Measurements from ENCODE around the gene EXOC7.
A peak's percentile ranks its signal among the peaks of the same experiment; 100 is the strongest.

Gene EXOC7

GRCh38 chr17:76135810-76136188 is 32.2 kb upstream of the EXOC7 start:
- Histone ChIP-seq H3K27ac (no peak overlapping the region), H3K4me3 (ENCODE audit: low read depth, low read length) (no peak overlapping the region), H3K27me3 (ENCODE audit: insufficient read depth, low read depth, severe bottlenecking) (no peaks in the 10 kb centered on the region), H3K36me3 (no peaks in the 10 kb centered on the region), H3K9me3 (ENCODE audit: severe bottlenecking) (no peaks in the 10 kb centered on the region)
- TF ChIP-seq, protein P1, sequence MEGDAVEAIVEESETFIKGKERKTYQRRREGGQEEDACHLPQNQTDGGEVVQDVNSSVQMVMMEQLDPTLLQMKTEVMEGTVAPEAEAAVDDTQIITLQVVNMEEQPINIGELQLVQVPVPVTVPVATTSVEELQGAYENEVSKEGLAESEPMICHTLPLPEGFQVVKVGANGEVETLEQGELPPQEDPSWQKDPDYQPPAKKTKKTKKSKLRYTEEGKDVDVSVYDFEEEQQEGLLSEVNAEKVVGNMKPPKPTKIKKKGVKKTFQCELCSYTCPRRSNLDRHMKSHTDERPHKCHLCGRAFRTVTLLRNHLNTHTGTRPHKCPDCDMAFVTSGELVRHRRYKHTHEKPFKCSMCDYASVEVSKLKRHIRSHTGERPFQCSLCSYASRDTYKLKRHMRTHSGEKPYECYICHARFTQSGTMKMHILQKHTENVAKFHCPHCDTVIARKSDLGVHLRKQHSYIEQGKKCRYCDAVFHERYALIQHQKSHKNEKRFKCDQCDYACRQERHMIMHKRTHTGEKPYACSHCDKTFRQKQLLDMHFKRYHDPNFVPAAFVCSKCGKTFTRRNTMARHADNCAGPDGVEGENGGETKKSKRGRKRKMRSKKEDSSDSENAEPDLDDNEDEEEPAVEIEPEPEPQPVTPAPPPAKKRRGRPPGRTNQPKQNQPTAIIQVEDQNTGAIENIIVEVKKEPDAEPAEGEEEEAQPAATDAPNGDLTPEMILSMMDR (IDR thresholded peaks at IDR 0.05; ENCODE audit: low read depth, low read length): no peak
- no peak for DNase-seq

DNA sequence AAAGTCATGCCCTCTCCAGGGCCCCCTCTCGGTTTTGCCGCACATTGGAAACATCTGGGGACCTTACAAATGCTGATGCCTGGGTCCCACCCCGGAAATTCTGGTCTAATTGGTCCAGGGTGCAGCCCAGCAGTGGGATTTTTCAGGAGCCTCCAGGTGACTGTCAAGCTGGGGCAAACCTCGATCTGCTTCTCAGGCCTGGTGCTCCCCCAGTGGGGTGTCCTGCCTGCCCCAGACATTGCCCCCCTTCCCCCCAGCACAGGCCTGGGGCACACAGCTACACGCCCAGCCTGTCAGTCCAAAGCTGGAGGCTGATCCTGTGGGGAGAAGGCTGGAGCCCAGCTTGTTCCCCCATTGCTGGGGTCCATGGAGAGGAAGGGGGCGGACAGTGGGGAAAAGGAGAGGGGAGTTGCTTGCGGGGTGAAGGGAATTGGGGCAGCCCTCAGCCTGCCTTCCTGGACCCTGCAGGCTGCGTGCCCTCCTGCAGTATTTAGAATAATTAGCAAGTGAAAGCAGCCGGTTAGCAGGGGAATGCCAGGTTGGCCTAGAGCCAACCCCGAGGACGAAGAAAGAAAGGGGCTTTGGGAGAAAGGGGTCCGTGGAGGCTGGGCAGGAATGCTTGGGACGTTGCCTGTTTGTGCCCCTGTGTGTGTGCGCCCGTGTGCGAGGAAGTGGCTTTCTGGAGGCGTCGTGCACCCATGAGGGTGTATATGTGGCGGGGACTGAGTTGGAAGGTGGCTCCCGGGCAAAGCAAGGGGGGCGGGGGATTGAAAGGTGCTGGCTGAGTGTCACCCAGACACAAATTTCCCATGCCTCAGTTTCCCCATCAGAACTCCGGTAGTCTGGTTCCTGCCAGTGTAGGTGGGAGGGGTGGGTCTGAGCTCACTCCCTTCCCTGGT is 31.6 kb upstream of the EXOC7 start:
- Histone ChIP-seq H3K27me3 (ENCODE audit: insufficient read depth, low read depth, severe bottlenecking) (no peaks in the 10 kb centered on the region), H3K27ac (no peak overlapping the region), H3K36me3 (no peaks in the 10 kb centered on the region), H3K4me3 (ENCODE audit: low read depth, low read length) (no peak overlapping the region), H3K9me3 (ENCODE audit: severe bottlenecking) (no peaks in the 10 kb centered on the region)
- no peak for DNase-seq
- TF ChIP-seq, protein P1 (IDR thresholded peaks at IDR 0.05; ENCODE audit: low read depth, low read length): no peak

- H3K27ac ChIP-seq: peak overlapping the region; percentile 40; the same call in 1 of the 2 replicates
- H3K9me3 ChIP-seq (ENCODE audit: severe bottlenecking): no peaks in the 10 kb centered on the region
- no peak overlapping the region for H3K4me3 ChIP-seq (ENCODE audit: low read depth, low read length)
- TF ChIP-seq, protein P1 (IDR thresholded peaks at IDR 0.05; ENCODE audit: low read depth, low read length): no peak
- no peaks in the 10 kb centered on the region for H3K36me3 ChIP-seq
- peak; percentile 62 for DNase-seq
- no peaks in the 10 kb centered on the region for H3K27me3 ChIP-seq (ENCODE audit: insufficient read depth, low read depth, severe bottlenecking)
Measured at GRCh38 chr17:76132574-76133338, 29.2 kb upstream of the EXOC7 start.

DNA sequence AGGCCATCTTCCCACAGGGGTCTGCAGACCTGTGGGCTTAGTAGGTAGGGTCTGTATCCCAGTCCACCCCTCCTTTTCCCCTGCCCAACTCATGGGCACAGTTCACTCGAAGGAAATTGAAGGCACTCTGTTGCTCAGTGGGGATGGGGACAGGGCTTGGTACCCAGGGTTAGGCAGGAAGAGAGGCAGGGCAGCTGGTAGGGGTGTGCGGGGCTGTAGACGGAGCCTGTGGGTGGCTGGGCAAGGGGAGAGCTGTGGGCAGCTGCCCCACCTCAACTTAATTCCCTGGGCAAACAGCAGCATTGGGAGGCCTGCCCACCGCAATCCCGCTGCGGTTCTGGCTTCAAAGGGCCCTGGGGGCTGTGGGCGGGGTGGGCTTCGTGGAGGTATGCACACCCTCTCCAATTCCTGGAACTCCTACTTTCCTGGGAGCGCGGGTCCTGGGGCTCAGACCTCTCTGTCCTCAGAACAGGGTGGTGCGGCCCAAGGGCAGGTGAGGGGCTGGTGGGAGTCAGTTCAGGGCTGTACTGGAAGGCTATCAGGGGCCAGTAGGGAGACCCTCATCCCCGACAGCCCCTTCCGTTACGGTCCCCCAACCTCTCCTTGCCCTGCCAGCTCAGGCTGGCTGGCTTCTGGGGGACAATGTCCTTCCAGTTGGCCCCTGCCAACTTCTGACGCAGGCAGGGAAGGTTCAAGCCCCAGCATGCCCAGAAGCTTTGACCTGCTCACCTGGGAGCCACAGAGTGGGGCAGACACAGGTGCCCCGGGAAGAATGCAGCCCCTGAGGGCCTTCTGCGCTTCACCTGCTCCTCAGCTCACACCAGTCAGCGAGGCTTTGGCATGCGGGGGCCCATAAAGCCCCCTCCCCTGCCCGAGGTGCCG is 28.3 kb upstream of the EXOC7 start:
- H3K36me3 ChIP-seq: no peaks in the 10 kb centered on the region
- H3K27me3 ChIP-seq (ENCODE audit: insufficient read depth, low read depth, severe bottlenecking): no peaks in the 10 kb centered on the region
- no peak overlapping the region for H3K4me3 ChIP-seq (ENCODE audit: low read depth, low read length)
- H3K9me3 ChIP-seq (ENCODE audit: severe bottlenecking): no peaks in the 10 kb centered on the region
- TF ChIP-seq, protein P1 (IDR thresholded peaks at IDR 0.05; ENCODE audit: low read depth, low read length): no peak
- peak overlapping the region; percentile 40; the same call in 1 of the 2 replicates for H3K27ac ChIP-seq
- DNase-seq: no peak

DNA sequence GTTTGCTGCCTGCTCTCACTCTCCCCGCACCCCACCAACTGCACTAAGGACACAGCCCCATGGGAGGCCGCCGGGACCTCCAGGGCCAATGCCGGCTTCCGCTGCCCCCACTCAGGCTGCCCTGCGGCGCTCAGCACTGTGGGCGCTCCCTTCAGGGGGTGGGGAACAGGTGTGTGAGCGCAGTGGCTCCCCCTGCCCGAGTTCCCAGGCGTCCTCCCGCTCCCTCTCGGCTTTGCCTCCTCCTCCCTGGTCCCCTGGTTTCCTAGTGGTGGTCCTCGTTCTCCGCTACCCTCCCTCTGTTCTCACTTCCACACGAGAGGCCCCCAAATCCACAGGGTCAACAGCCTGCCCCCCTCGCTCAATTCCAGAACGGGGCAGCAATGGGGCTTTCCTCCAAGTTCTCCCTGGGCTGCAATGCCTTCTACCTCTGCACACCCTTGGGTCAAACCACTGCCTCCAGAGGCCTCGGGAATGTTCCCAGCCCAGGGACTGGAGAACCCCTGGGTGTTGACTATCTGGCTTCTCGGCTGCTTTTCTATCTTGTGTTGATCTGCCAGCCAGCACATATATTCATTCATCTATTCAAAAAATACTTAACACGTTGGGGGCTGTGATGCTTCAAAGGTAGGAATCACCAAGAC is 27.6 kb upstream of the EXOC7 start:
- no peaks in the 10 kb centered on the region for H3K36me3 ChIP-seq
- no peak for DNase-seq
- H3K27ac ChIP-seq: no peak overlapping the region
- H3K9me3 ChIP-seq (ENCODE audit: severe bottlenecking): no peaks in the 10 kb centered on the region
- TF ChIP-seq, protein P1 (IDR thresholded peaks at IDR 0.05; ENCODE audit: low read depth, low read length): no peak
- no peaks in the 10 kb centered on the region for H3K27me3 ChIP-seq (ENCODE audit: insufficient read depth, low read depth, severe bottlenecking)
- H3K4me3 ChIP-seq (ENCODE audit: low read depth, low read length): no peak overlapping the region
